PC-9 (cell line): ENCODE results near the gene KDM4C. TPM values are rescaled to one million over a fixed set of nuclear protein-coding genes. Genes with fewer than 3 reads are reported as not detected.
A peak's percentile ranks its signal among the peaks of the same experiment; 100 is the strongest.

ENCODE experiments used
- BruUV-seq: library from RNA; stranded (reverse); fragments of 400-500 nt; replicated peaks from 2 replicates; lab custom pipeline; 2021; lab: Mats Ljungman, UMichigan
- CTCF ChIA-PET: fragments of 300-600 bp; sonication (Branson Sonifier 250); formaldehyde crosslinking; loops from one replicate; lab custom pipeline; 2022; ENCODE audit warnings: antibody characterized with exemption; lab: Charles Lee
- POLR2A ChIA-PET: fragments of 300-600 bp; sonication (Branson Sonifier 250); formaldehyde crosslinking; loops from one replicate; lab custom pipeline; 2022; ENCODE audit warnings: antibody characterized with exemption; ENCODE audit not compliant: unreplicated experiment; lab: Charles Lee
- DNase-seq, 2 experiments: peaks; one replicate each; pipeline versions ENCODE4 v3.0.0 to v3.0.0-alpha.2; 2015 to 2022; ENCODE audit warnings: mixed read lengths in 1 of 2
- H2AFZ ChIP-seq: fragments of 200-600 bp; sonication (generic); 2 replicates; pipeline ENCODE4 v1.8.1; 2017; ENCODE audit warnings: antibody characterized with exemption
- H3F3A ChIP-seq: fragments of 200-600 bp; sonication (generic); 2 replicates; pipeline ENCODE4 v1.8.1; 2017; ENCODE audit warnings: antibody characterized with exemption, mild to moderate bottlenecking, low read depth; ENCODE audit not compliant: insufficient read depth
- H3K27ac ChIP-seq: fragments of 200-600 bp; sonication (generic); 2 replicates; pipeline ENCODE4 v1.6.1; 2016; ENCODE audit warnings: mixed run types
- H3K27me3 ChIP-seq: fragments of 200-600 bp; sonication (generic); 2 replicates; pipeline ENCODE4 v1.6.1; 2016; ENCODE audit warnings: low read depth, mixed run types; ENCODE audit not compliant: insufficient read depth
- H3K36me3 ChIP-seq: fragments of 200-600 bp; sonication (generic); 2 replicates; pipeline ENCODE4 v1.6.1; 2016; ENCODE audit warnings: low read depth, mixed run types
- H3K4me1 ChIP-seq: fragments of 200-600 bp; sonication (generic); replicated peaks from 2 replicates; pipeline ENCODE4 v1.6.1; 2016; ENCODE audit warnings: mixed run types; ENCODE audit not compliant: insufficient read depth
- H3K4me2 ChIP-seq: fragments of 200-600 bp; sonication (generic); 2 replicates; pipeline ENCODE4 v1.6.1; 2017; ENCODE audit warnings: mixed run types
- H3K4me3 ChIP-seq: fragments of 200-600 bp; sonication (generic); 2 replicates; pipeline ENCODE4 v1.6.1; 2016; ENCODE audit warnings: mixed run types
- H3K79me2 ChIP-seq: fragments of 200-600 bp; sonication (generic); 2 replicates; pipeline ENCODE4 v1.6.1; 2017; ENCODE audit warnings: low read depth, mixed run types
- H3K9me2 ChIP-seq: fragments of 200-600 bp; sonication (generic); 2 replicates; pipeline ENCODE4 v1.8.1; 2017; ENCODE audit warnings: mild to moderate bottlenecking; ENCODE audit not compliant: insufficient read depth
- H3K9me3 ChIP-seq: fragments of 200-600 bp; sonication (generic); 2 replicates; pipeline ENCODE4 v1.8.1; 2016; ENCODE audit warnings: low read depth; ENCODE audit not compliant: insufficient read depth
- H4K20me1 ChIP-seq: fragments of 200-600 bp; sonication (generic); 2 replicates; pipeline ENCODE4 v1.8.1; 2017; ENCODE audit not compliant: insufficient read depth
- CTCF ChIP-seq: fragments of 200-600 bp; sonication (generic); conservative IDR thresholded peaks from 2 replicates; pipeline ENCODE4 v1.6.1; 2017; ENCODE audit warnings: mixed run types, antibody characterized with exemption, mild to moderate bottlenecking, moderate library complexity
- EZH2 ChIP-seq: fragments of 200-600 bp; sonication (generic); IDR thresholded peaks from 2 replicates; pipeline ENCODE4 v1.8.0; 2017; ENCODE audit warnings: antibody characterized with exemption, low read depth
- intact Hi-C: fragments of 100-400 bp; cut with micrococcal nuclease; formaldehyde crosslinking; loops from one replicate; pipeline ENCODE4 v1.10.0; 2022; ENCODE audit not compliant: unreplicated experiment
- total RNA-seq: library from RNA; stranded (reverse); gene quantifications from 2 replicates; pipeline ENCODE4 v1.2.3, GENCODE V29; 2021

KDM4C gene
- total RNA-seq, 1 experiment from 2014 or later = 12.9 TPM

DNA sequence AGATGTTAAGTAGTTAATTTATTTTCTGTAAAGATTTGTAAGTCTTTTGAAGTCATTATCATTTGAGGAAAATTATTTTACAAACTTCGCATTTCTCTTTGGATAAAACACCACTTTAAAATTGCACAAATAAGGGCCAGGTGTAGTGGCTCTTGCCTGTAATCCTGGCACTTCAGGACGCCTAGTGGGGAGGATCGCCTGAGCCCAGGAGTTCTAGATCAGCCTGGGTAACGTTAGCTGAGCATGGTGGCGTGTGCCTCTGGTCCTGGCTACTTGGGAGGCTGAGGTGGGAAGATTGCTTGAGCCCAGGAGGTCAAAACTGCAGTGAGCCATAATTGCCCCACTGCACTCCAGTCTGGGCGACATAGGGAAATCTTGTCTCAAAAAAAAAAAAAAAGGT is 185.5 kb downstream of the KDM4C start:
- CTCF ChIA-PET = interaction anchor here (0.6 to 0.7 kb wide), 2 partner anchors 530 to 1759 kb away, joined by 3 to 5 read pairs; no protein-coding TSS in a partner anchor
- TF ChIP-seq EZH2 (no peak), CTCF (no peak)
- Histone ChIP-seq H3K27me3 (no peaks in the 10 kb centered on the region), H3K27ac (no peak overlapping the region), H3K9me3 (no peaks in the 10 kb centered on the region), H3K4me2 (no peak overlapping the region), H3K4me3 (no peak overlapping the region), H3K4me1 (no peaks in the 10 kb centered on the region), H3K9me2 (no peaks in the 10 kb centered on the region), H3F3A (no peaks in the 10 kb centered on the region), H2AFZ (no peak overlapping the region), H4K20me1 (0 out of 2 replicates have a peak, but pooled peaks cover 3% of the 10 kb centered on the region), H3K79me2 (no peaks in the 10 kb centered on the region), H3K36me3 (no peaks in the 10 kb centered on the region)
- no peak for DNase-seq
- no TSS peak for BruUV-seq
- POLR2A ChIA-PET = no interaction called here
- intact Hi-C loops = no loop called here

DNA sequence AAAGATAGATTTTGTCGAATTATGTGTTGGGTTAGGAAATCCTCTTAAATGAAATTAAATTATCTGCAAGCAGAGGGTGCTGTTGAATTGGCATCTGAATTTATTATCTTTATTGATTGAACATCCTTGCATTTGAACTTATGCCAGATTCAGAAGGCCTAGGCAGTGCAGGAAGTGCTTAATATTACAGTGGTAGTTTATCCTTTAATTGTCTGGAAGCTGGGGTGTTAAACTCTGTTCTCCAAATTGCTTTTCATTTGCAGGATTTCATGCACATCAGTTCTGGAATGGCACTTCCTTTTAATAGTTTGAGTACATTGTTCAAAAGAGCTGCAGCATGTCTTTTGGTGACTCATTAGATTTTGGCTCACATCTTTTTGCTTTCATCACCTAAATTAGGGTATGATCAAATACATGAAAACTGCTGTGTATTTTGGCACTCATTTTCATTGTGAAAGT is 186.3 kb downstream of the KDM4C start:
- no peak overlapping the region for H3K4me2 ChIP-seq

GRCh38 chr9:6944896-6945295 is 187.1 kb downstream of the KDM4C start:
- no peak for DNase-seq
- no peaks in the 10 kb centered on the region for H3K36me3 ChIP-seq
- no peaks in the 10 kb centered on the region for H3K4me1 ChIP-seq
- no TSS peak for BruUV-seq
- TF ChIP-seq CTCF = no peak
- TF ChIP-seq EZH2 = no peak
- ChIA-PET CTCF (no interaction called here), POLR2A (no interaction called here)
- H3K27me3 ChIP-seq = no peaks in the 10 kb centered on the region
- H3K79me2 ChIP-seq = no peaks in the 10 kb centered on the region
- no peak overlapping the region for H3K27ac ChIP-seq
- no peaks in the 10 kb centered on the region for H3K9me2 ChIP-seq
- H3F3A ChIP-seq = no peaks in the 10 kb centered on the region
- no peak overlapping the region for H3K4me2 ChIP-seq
- no peak overlapping the region for H3K4me3 ChIP-seq
- 0 out of 2 replicates have a peak, but pooled peaks cover 3% of the 10 kb centered on the region for H4K20me1 ChIP-seq
- no peaks in the 10 kb centered on the region for H3K9me3 ChIP-seq
- H2AFZ ChIP-seq = no peak overlapping the region
- intact Hi-C loops = no loop called here

More for the DNA sequence above, 186.3 kb downstream of the KDM4C start:
- H3K4me1 ChIP-seq = no peaks in the 10 kb centered on the region
- H3K36me3 ChIP-seq = no peaks in the 10 kb centered on the region
- ChIA-PET CTCF (interaction anchor here (0.6 to 0.7 kb wide), 2 partner anchors 529 to 1758 kb away, joined by 3 to 5 read pairs; no protein-coding TSS in a partner anchor), POLR2A (no interaction called here)
- no peaks in the 10 kb centered on the region for H3F3A ChIP-seq
- H3K27me3 ChIP-seq = no peaks in the 10 kb centered on the region
- no peaks in the 10 kb centered on the region for H3K79me2 ChIP-seq
- H3K27ac ChIP-seq = no peak overlapping the region
- no peak overlapping the region for H3K4me3 ChIP-seq
- no peak overlapping the region for H2AFZ ChIP-seq
- peak in 1 of 2 experiments; percentile 38 for DNase-seq
- no peaks in the 10 kb centered on the region for H3K9me2 ChIP-seq
- 0 out of 2 replicates have a peak, but pooled peaks cover 3% of the 10 kb centered on the region for H4K20me1 ChIP-seq
- intact Hi-C loops = no loop called here
- no peaks in the 10 kb centered on the region for H3K9me3 ChIP-seq
- BruUV-seq = no TSS peak
- no peak for TF ChIP-seq EZH2
- no peak for TF ChIP-seq CTCF
